Activated CD8-positive, alpha-beta memory T cell treated with anti-CD3 and anti-CD28 coated beads, Interleukin-2, amount 50 U/mL, for 1 hour (primary cell): ENCODE data around the gene TEKT2.

Source experiments
- DNase-seq: peaks from one replicate; pipeline ENCODE4 v3.0.0-alpha.2; 2020; ENCODE audit errors: extremely low read depth

Gene TEKT2

DNA sequence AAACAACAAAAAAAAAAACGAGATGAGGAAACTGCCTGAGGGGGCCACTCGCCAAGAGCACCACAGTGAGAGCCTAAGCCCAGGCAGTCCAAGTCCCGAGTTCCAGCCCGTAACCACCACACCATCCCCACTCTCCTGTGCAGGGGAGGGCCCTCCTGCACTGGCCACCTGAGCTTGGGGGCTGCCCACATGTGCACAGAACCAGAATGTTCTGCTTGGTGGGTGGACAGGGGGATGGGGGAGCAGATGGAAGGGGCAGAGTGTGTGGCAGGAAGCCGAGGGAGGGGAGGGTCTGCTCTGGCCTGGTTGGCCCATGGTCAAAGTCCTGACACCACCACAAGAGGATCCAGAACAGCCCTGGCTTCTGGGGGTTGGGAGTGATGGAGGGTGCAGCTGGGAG lies 22.4 kb downstream of the TEKT2 start:
- no peak for DNase-seq

DNA sequence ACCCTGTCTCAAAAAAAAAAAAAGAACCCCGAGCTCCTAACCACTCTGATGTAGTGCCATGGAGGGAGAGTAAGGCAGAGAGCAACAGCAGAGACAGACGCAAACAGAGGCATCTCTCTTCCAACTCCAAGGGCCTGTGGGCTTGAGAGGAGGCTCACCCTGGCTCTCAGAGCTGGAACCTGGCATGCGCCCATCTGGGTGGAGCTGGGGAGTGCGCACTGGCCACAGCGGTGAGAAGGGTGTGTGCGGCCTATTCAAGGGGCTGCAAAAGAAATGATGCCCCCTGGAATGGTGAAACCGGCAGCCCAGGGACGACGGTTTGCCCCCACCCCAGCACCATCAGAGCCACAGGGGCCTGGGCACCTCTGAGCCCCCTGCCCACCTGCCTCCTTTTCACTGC lies 23.5 kb downstream of the TEKT2 start:
- DNase-seq = no peak

DNA sequence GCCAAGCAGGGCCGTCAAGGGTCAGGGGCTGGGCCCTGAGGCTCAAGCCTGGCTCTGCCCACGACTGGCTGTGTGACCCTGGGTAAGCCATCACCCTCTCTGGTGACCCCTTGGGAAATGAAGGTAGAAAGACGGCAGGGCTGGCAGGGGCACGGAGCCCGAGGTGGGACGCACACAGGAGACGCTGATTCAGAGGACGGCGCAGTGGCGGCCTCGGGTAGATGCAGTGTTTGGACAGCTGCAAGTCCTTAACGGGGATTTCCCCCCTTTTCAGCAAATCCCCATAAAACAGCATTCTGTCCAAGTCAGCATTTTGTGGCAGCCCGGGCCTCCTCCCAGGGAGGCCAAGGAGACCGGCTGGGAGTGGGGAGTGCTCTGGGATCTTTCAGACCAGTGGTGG lies 24.4 kb downstream of the TEKT2 start:
- no peak for DNase-seq

DNA sequence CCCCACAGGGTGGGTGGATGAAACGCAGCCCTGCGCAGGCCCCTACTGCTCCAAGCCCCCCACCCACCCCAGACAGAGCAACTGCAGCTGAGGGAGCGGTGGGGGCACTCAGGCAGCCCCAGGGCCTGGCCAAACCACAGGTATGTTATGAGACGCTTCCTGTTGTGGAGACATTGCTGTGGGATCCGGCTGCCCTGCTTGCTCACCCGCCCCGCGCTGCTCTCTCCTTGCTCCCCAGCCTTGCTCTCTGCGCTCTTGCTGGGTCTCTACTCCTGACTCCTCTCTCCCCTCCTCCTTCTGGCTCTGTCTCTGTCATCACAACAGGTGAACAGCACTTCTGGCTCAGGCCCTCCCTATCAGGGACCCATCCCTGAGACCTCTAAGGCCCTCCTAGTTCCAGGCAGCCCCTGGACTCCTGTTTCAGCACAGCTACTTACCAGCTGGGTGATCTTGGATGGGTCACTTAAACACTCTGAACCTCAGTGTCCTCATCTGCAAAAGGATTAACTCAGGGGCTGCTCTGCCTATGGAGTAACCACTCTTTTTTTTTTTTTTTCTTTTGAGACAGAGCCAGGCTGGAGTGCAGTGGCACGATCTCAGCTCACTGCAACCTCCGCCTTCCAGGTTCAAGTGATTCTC lies 25.3 kb downstream of the TEKT2 start:
- peak; percentile 32 for DNase-seq

DNA sequence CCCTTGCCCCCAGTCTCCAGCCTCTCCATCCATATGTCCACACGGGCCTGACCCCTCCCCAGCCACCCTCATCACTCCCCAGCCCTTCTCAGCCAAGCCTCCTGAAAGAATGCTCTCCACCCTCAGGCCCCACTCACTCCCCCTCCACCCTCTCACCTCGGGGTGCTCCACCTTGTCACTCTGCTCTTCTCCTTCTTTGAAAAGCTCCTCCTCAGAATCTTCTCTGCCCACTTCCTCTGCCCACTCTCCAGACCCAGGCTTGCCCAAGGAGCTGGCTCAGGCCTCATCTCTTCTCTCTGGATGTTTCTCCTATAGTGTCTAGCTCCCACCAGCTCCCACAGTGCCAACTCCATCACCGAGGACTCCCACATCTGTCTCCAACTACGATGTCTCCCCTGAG lies 27.3 kb downstream of the TEKT2 start:
- no peak for DNase-seq

DNA sequence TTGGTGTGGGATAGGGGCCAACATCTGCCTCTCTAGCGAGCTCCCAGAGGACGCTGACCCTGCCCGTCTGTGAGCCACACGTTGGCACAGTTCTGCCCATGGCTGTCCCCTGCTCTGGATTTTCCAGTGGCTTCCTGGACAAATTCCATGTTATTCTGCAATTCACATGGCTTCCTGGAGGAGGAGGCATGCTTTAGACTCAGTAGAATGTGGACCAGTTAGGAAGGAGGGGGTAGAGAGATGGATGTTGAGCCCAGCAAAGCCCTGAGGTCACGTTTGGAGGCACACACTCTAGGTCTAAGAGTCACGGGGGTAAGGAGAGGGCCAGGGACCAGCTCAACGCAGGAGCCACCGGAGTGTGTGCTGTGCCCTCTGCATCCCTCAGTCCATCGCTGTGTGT lies 28.9 kb downstream of the TEKT2 start:
- no peak for DNase-seq

DNA sequence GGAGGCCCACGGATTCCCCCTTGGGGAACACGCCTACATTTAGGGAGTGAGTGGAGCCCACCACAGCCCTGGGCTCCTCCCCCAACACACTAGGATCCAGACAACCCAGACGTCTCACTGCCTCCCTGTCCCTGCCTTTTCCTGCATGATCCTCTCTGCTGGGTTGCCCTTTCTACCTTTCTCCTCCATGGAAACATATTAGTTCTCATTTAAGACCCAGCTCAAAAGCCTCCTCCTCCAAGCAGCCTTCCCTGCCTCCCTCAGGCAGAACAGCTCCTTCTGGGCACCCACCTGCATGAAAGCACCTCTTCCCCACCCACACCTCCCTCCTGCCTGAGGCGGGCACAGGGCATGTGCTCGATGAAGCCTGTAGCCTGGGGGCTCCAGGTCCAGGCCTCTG lies 30.5 kb downstream of the TEKT2 start:
- no peak for DNase-seq

DNA sequence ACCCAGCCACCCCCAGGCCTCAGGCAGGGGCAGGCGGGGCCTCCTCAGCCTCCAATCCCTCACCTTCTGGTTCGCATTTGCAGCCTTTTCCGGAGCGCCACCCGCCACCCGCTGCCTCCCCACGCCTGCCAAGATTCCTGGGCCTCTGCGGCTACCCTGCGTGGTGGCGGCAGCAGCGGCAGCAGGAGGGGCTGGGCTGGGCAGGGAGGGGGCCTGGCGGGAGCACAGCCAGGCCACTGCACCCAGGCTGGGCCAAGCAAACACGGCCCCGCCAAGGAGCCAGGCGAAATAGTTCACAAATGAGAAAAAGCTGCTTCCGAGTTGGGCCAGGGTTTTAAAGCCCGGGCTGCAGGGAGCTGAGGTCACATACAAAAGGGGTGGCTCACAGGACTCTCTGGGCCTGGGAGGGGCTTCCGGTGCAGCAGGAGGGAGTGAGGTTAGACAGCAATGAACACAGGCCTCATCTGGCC lies 31.3 kb downstream of the TEKT2 start:
- no peak for DNase-seq

DNA sequence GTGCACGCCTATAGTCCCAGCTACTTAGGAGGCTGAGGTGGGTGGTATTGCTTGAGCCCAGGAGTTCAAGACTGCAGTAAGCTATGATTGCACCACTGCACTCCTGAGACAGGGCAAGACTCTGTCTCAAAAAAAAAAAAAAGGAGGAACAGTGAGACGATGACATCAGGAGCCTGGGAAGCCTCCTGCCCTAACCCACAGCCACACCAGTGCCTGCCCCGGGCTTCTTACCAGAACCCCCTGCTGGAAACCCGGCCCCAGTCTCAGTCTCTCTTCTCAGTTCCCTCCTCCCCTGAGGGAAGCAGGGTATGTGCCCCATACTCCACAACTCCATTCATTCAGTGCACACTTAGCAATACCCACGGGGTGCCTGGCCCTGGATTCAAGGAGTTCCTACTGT lies 32.0 kb downstream of the TEKT2 start:
- DNase-seq = no peak

DNA sequence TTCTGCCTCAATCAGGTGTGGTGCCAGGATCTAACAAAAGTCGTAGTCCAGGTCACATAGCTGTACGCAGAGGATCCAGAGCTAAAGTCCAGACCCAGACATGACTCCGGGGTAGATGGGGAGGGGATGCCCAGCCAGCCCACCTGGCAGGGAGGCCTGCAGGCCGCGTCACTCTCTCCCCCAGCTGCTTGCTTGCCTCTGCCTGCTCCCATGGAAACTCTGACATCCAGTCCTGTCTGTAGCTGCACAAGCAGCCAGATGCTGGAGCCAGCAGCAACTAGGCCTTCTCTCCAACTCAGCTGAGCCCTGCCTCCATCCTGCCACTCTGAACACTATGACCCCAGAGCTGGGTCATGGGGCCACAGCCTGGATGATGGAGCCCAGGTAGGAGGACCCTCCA lies 33.0 kb downstream of the TEKT2 start:
- DNase-seq = no peak

DNA sequence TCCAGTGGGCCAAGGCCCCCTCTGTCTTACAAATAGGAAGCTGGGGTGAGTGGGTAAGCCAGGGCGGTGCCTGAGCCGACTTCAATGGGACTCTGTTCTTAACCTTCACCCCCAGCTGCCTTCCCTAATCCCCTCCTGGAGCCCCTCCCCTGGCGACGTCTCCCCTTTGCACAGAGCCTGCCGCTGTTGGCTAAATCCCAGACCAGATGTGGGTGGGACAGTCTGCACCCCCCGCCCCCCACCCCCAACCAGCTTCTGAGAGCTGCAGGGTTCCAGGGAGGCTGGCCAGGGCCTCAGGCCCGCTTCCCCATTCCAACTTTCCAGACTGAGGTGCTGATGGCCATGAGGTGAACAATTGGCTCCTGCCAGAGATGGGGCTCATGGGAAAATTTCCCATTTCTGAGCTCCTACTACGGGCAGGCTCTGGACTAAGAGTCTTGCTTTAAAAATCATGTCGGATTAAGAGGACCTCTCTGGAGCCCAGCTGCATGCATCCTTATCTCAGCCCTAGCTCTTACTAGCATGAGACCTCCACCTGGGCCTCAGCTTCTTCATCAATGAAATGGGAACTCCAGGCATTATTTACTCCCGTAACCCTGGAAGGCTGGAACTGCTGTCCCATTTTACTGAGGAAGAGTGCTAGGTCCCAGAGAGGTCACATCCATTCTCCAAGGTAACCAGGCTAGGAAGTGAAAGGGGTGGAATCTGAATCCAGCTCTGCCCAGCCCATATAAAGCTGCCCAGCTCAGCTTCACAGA lies 34.7 kb downstream of the TEKT2 start:
- no peak for DNase-seq

DNA sequence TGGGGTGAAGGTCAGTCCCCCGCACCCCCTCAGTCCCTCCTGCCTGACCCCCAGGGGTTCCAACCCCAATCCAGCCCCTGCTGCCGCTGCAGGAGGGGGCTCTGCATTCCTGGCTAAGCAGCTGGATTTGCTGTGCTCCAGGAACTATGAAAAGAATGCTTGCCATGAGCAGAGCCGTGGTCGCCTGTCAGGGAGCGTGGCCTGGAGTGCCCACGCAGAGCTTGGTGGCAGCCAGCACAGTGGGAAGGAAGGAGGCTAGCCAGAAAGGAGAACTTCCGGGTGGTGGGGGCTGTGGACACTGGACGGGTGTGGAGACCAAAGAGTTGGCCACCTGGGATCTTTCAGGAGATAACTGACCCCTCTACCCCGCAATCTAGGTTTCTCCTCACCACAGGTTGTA lies 35.6 kb downstream of the TEKT2 start:
- DNase-seq = no peak

DNA sequence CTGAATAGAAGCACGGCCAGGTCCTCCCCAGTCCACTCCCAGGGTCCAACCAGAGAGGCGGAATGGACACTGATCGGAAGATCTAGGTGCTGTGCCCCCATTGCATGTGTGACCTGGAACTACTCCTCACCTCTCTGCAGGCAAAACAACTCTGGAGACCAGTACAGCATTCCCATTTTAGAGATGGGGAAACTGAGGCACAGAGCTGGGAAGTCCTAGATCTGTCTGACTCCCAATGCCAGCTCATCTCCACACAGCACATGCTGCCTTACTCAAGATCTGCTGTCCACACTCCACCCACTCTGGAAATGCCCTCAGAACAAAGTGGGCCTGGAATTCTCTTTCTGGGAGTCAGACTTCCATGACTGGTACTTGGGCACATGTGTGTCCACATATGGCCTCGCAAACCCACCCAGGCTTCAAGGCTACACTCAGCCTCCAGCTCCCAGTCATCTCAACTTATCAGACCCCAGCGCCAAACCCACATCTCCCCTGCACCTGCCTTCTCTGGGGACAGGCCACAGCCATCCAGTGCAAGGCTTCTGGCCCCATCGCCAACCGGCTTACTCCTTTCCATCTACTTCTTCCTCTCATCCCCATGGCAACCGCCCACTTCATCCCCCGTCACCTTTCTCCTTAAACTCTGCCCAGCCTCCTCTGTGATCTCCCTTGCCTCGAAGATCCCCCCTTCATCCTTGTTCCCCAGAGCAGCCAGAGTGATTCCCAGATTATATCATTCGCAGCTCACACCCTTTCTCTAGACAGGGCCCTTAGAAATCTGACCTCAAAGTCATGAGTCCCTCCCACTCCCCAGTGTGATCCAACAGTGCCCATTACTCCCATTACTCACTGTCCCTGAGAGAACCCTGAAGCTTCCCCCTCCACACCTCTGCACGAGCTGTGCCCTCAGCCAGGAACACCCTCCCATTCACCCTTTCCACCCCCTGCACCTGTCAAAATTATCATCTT lies 38.5 kb downstream of the TEKT2 start:
- DNase-seq = no peak

DNA sequence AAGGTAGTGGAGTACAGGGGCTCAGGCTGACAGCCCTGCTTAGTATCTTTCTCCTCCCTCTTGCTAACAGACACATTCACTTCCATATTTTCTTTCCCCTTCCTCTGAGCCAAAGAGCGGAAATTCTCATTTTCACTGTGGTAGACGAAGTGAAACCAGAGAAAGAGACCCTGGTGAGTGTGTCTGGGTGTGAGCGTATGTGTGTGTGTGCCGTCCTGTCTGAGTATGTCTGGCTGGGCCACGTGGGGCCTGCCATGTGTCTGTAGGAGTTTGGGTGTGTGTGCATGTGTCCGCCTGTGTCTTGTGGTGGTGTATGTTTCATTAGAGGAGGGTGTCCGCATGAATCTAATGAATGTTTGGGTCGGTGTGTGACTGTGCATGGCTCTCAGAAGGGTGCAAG lies 39.5 kb downstream of the TEKT2 start:
- DNase-seq = no peak

DNA sequence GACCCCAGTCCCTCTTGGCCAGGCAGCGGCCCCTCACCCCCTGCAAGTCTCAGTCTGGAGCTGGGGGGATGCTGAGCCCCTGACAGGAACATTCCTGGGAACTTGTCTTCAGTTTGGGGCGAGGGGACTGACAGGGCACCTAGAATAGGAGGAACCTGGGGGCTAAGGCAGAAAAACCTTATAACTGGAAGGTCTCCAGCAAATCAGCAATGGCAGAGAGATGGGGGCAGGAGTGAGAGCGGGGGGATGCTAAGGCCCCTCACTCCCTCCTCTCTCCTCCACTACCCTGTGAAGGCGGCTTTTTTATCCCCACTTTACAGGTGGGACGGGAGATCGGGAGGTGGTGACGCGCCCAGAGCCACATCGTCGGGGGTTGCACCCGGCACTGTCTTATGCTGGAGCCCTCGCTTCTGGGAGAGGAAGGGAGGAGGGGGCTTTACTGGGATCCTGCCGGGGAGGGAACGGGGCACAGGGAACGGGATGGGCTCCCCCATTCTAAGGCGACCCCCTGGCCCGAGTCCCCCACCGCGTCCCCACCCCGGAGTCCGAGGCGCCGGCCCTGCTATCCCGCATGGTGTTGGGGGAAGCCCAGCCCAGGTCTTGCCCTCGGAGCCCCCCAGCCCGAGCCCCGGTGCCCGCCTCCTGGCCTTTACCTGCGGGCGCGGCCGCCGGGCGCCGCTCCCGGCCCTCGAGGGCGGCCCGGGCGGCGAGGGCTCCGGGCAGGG lies 40.7 kb downstream of the TEKT2 start:
- DNase-seq = no peak

DNA sequence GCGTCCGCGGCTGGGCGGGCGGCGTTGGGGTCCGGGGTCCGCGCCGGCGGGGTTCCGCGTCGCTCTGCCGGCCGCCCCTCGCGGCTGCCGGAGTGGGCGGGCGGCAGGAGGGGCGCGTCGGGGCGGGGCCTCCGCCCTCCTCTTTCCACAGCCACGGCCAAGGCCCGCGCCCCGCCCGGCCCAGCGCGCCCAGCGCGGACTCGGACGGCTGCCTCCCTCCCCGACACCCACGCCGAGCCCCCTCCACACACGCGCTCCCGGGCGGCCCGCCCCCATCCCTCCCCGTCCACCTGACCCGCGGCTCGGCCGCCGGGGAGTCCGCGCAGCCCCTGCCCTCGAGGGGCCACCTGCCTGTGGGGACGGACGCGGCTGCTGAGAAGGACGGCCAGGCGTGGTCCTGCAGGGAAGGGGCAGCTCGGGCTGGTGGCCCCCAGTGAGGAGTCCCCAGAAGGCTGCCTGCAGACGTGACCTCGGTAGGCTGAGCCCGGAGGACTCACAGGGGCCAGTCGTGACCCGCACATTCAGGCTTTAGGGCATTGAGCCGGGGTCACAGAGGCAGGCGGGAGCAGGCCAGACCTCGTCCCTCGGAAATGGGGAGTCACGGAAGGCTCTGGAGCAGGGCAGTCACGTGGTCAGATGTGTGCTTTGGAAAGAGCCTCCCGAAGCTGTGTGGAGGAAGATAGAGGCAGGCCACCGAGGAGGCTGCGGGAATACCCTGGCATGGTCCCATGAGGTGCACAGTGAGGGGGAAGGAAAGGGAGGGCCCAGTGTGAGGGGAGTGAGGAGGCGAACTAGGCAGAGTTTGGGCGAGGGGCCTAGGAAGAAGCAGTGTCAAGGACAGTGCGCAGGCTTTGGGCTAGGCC lies 41.5 kb downstream of the TEKT2 start, which contains the start of gene COL8A2:
COL8A2 (minus strand) TSS at position 94 of the 863 bp plus-strand sequence. CDS start 24,980 bp downstream, outside the sequence.
- DNase-seq = no peak

DNA sequence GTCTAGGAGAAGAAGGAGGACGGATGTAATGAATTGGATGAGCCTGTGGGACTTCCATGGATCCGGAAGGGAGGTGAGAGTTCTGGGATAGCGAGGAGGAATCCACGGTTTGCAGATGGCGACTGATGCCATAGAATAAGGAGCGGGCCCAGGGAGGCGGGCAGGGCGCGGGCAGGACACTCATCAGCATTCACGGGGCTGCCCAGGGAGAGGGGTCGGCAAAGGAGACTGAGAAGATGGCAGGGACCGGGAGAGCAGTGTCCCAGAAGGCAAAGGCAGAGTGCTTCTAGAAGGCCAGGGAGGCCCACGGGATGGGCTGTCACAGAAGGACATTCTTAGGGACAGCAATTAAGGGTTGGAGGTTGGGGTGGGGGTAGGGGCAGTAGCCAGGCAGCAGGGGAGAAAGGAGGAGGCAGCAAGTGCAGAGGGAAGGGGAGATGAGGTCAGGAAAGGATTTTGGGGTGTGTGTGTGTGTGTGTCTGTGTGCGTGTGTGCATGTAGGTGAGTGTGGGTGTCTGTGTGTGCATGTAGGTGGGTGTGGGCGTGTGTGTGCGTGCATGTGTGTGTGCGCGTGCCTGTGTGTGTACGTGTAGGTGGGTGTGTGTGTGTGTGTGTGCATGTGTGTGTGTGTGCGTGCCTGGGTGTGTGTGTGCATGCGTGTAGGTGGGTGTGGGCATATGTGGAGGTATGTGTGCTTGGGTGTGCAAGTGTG lies 42.3 kb downstream of the TEKT2 start:
- no peak for DNase-seq

DNA sequence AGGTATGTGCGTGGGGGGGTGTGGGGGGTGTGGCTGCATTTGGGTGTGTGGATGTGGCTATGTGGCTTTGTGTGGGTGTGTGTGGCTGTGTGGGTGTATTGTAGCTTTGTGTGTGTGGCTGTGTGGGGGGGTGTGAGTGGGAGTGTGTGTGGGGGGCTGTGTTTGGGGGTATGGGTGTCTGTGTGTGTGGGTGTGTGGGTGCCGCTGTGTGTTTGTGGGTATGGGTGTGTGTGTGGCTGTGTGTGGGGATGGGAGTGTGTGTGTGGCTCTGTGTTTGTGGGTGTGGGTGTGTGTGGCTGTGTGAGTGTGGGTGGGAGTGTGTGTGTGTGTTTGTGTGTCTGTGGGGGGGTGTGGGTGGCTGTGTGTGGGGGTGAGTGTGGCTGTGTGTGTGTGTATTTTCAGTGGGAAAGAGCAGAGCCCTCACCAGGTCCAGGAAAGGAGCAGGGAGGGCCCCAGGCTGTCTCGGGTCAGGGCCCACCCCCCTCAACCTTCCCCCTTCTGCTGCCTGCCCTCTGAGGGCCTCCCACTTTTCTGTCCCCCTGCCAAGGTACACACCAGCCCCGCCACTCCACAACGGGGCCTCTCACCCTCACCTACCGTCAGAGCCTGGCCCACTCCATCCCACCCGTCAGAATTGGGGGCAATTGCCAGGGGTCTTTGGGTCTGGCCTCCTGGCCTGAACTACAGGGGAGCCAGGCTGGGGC lies 43.1 kb downstream of the TEKT2 start:
- DNase-seq = no peak
